ENCODE data around the gene EIF4E1B.

DNA sequence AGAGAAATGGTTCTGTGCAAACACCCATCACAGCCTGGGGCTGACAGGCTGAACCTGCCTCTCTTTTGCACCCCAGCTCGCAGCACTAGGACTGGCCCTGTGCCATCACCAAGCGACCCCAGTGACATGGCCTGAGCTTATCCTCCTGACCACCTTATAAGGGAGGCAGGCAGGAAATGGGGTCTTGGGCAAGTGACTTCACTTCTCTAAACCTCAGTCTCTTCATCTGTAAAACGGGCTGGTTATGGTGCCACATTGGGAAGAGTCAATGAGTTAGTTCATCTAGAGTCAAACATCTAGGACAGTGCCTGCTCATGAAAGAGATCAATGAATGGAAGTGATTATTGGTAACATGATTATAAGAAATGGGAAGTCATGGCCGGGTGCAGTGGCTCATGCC lies 6.3 kb upstream of the EIF4E1B start:
- TF ChIP-seq SP1 (IDR thresholded peaks at IDR 0.05): no peak
- TF ChIP-seq, protein P1, sequence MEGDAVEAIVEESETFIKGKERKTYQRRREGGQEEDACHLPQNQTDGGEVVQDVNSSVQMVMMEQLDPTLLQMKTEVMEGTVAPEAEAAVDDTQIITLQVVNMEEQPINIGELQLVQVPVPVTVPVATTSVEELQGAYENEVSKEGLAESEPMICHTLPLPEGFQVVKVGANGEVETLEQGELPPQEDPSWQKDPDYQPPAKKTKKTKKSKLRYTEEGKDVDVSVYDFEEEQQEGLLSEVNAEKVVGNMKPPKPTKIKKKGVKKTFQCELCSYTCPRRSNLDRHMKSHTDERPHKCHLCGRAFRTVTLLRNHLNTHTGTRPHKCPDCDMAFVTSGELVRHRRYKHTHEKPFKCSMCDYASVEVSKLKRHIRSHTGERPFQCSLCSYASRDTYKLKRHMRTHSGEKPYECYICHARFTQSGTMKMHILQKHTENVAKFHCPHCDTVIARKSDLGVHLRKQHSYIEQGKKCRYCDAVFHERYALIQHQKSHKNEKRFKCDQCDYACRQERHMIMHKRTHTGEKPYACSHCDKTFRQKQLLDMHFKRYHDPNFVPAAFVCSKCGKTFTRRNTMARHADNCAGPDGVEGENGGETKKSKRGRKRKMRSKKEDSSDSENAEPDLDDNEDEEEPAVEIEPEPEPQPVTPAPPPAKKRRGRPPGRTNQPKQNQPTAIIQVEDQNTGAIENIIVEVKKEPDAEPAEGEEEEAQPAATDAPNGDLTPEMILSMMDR (IDR thresholded peaks at IDR 0.05; ENCODE audit: low read depth, low read length, missing input control): no peak
- TF ChIP-seq, protein P2, sequence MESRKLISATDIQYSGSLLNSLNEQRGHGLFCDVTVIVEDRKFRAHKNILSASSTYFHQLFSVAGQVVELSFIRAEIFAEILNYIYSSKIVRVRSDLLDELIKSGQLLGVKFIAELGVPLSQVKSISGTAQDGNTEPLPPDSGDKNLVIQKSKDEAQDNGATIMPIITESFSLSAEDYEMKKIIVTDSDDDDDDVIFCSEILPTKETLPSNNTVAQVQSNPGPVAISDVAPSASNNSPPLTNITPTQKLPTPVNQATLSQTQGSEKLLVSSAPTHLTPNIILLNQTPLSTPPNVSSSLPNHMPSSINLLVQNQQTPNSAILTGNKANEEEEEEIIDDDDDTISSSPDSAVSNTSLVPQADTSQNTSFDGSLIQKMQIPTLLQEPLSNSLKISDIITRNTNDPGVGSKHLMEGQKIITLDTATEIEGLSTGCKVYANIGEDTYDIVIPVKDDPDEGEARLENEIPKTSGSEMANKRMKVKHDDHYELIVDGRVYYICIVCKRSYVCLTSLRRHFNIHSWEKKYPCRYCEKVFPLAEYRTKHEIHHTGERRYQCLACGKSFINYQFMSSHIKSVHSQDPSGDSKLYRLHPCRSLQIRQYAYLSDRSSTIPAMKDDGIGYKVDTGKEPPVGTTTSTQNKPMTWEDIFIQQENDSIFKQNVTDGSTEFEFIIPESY (IDR thresholded peaks at IDR 0.05): no peak

Data from liver (tissue), 3 donors.